Peyer's patch (tissue), 4 donors: ENCODE measurements around the gene CCDC184.

Experiments
- POLR2A ChIP-seq, 2 donors: fragments of 450-650 bp; IDR thresholded peaks; one replicate each; pipeline ENCODE4 v1.5.1; 2017; ENCODE audit warnings: antibody characterized with exemption in 2 of 2, mild to moderate bottlenecking in 2 of 2, moderate library complexity in 2 of 2
- TF ChIP-seq, protein P1 (sequence below), 6 experiments: fragments of 450-650 bp in 4 of 6; fragments of 200-600 bp in 2 of 6; sonication (generic) in 1 of 6; IDR thresholded peaks; one replicate each; pipeline ENCODE4 v1.5.1; 2017 to 2019; ENCODE audit warnings: antibody characterized with exemption in 6 of 6, mild to moderate bottlenecking in 3 of 6, moderate library complexity in 1 of 6

GRCh38 chr12:48219631-48220030 lies 36.2 kb downstream of the CCDC184 start:
- TF ChIP-seq, protein P1, sequence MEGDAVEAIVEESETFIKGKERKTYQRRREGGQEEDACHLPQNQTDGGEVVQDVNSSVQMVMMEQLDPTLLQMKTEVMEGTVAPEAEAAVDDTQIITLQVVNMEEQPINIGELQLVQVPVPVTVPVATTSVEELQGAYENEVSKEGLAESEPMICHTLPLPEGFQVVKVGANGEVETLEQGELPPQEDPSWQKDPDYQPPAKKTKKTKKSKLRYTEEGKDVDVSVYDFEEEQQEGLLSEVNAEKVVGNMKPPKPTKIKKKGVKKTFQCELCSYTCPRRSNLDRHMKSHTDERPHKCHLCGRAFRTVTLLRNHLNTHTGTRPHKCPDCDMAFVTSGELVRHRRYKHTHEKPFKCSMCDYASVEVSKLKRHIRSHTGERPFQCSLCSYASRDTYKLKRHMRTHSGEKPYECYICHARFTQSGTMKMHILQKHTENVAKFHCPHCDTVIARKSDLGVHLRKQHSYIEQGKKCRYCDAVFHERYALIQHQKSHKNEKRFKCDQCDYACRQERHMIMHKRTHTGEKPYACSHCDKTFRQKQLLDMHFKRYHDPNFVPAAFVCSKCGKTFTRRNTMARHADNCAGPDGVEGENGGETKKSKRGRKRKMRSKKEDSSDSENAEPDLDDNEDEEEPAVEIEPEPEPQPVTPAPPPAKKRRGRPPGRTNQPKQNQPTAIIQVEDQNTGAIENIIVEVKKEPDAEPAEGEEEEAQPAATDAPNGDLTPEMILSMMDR (IDR thresholded peaks at IDR 0.05) = no peak
- no peak for TF ChIP-seq POLR2A (IDR thresholded peaks at IDR 0.05)
